ENCODE measurements around the gene CACNA1I.

GRCh38 chr22:39679652-39680051 lies 109.1 kb downstream of the CACNA1I start:
- no peak for TF ChIP-seq CTCF (IDR thresholded peaks at IDR 0.05 in 2 of 3, conservative IDR thresholded peaks at IDR 0.05 in 1 of 3; ENCODE audit: borderline replicate concordance in 1 of 3, insufficient read depth in 1 of 3, low read depth in 2 of 3, low read length in 2 of 3)
- no peak for TF ChIP-seq EZH2phosphoT487 (IDR thresholded peaks at IDR 0.05; ENCODE audit: borderline replicate concordance)
- TF ChIP-seq MAX (IDR thresholded peaks at IDR 0.05): no peak
- no peak for TF ChIP-seq CBX3 (IDR thresholded peaks at IDR 0.05; ENCODE audit: low read depth)
- no peak for TF ChIP-seq EZH2 (IDR thresholded peaks at IDR 0.05)
- no peak for TF ChIP-seq POLR2A (IDR thresholded peaks at IDR 0.05; ENCODE audit: borderline replicate concordance, extremely low read depth, insufficient read depth, insufficient read length)
- TF ChIP-seq JUND (IDR thresholded peaks at IDR 0.05): no peak
- no peak for TF ChIP-seq CEBPB (IDR thresholded peaks at IDR 0.05; ENCODE audit: low read depth)
- no peak for TF ChIP-seq REST (IDR thresholded peaks at IDR 0.05; ENCODE audit: low read depth)
- TF ChIP-seq RAD21 (IDR thresholded peaks at IDR 0.05; ENCODE audit: low read depth): no peak
- no peak for TF ChIP-seq YY1 (IDR thresholded peaks at IDR 0.05; ENCODE audit: extremely low read depth, insufficient replicate concordance, low read depth, low read length)
- no peak for TF ChIP-seq POLR2AphosphoS5 (IDR thresholded peaks at IDR 0.05; ENCODE audit: low read depth, low read length)
